Activated CD8-positive, alpha-beta T cell treated with anti-CD3 and anti-CD28 coated beads for 36 hours (primary cell): ENCODE measurements around the gene ATP2A3. TPM values are rescaled to one million over a fixed set of nuclear protein-coding genes. Genes with fewer than 3 reads are reported as not detected.
A peak's percentile ranks its signal among the peaks of the same experiment; 100 is the strongest.

Experiments
- ATAC-seq: fragments of 200-7000 bp; cut with Tn5 transposase; one replicate; pipeline ENCODE4 v1.10.0; 2021; ENCODE audit warnings: mild to moderate bottlenecking, moderate library complexity
- CTCF ChIA-PET: fragments of 350-600 bp; sonication (Branson Sonifier 250); formaldehyde crosslinking; loops from one replicate; lab custom pipeline; 2021; ENCODE audit warnings: antibody characterized with exemption; lab: Charles Lee
- POLR2A ChIA-PET: fragments of 350-600 bp; sonication (Branson Sonifier 250); formaldehyde crosslinking; loops from one replicate; lab custom pipeline; 2021; ENCODE audit warnings: antibody characterized with exemption; lab: Charles Lee
- DNase-seq: peaks from one replicate; pipeline ENCODE4 v3.0.0-alpha.2; 2020
- H3K27ac Mint-ChIP-seq: one replicate; pipeline ENCODE4 v1.8.0; 2021; ENCODE audit warnings: mild to moderate bottlenecking, mixed read lengths
- H3K27me3 Mint-ChIP-seq: one replicate; pipeline ENCODE4 v1.8.0; 2021; ENCODE audit warnings: mixed read lengths
- H3K36me3 Mint-ChIP-seq: one replicate; pipeline ENCODE4 v1.8.0; 2021; ENCODE audit warnings: low read depth, mixed read lengths
- H3K4me1 Mint-ChIP-seq: one replicate; pipeline ENCODE4 v1.8.0; 2021; ENCODE audit warnings: low read depth, mixed read lengths
- H3K4me3 Mint-ChIP-seq: one replicate; pipeline ENCODE4 v1.8.0; 2021; ENCODE audit warnings: mild to moderate bottlenecking, moderate library complexity, mixed read lengths
- H3K9me3 Mint-ChIP-seq: one replicate; pipeline ENCODE4 v1.8.0; 2021; ENCODE audit warnings: mixed read lengths
- intact Hi-C: fragments of 100-400 bp; cut with micrococcal nuclease; formaldehyde crosslinking; loops from one replicate; pipeline ENCODE4 v1.10.0; 2022
- total RNA-seq, 2 experiments: library from RNA; stranded (reverse); gene quantifications; one replicate each; pipeline ENCODE4 v1.2.3, GENCODE V29; 2021
- TF ChIP-seq, protein P1 (sequence below): fragments of 200-600 bp; IDR thresholded peaks from one replicate; pipeline ENCODE4 v1.8.0; 2022; ENCODE audit warnings: antibody characterized with exemption, mild to moderate bottlenecking

The ATP2A3 gene
- total RNA-seq, 2 experiments from 2014 or later, result 113 to 117 TPM

DNA sequence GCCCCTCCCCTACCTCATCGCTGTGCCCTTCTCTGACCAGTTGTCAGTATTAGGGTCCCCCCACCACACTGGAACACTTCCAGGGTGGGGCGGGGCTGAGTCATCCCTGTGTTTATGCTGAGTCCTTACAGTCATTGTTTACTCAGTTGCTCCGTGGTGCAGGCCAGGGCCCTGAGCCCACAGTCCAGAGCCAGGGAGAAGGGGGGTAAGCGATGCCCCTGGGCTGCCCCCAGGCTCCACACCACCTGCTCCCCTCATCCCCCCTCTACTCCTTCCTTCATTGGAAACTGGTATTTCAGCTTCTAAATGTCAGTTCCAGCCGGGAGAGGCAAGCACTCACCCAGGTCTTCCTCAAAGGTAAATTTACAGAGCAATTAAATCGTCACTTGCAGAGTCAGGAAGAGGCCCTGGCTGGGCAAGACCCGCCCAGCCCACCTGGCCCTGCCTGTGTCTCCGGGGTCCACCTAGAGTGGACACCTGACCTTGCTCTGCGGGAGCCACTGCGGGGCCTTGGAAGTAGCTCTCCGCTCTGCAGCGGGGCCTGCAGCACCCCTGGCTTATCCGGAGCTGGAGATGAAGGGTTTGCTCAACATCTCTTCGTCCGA, 4.8 kb downstream of the ATP2A3 start:
- peak; percentile 33 for DNase-seq
- peaks cover 61% of the 10 kb centered on the region for H3K4me1 Mint-ChIP-seq
- TF ChIP-seq, protein P1, sequence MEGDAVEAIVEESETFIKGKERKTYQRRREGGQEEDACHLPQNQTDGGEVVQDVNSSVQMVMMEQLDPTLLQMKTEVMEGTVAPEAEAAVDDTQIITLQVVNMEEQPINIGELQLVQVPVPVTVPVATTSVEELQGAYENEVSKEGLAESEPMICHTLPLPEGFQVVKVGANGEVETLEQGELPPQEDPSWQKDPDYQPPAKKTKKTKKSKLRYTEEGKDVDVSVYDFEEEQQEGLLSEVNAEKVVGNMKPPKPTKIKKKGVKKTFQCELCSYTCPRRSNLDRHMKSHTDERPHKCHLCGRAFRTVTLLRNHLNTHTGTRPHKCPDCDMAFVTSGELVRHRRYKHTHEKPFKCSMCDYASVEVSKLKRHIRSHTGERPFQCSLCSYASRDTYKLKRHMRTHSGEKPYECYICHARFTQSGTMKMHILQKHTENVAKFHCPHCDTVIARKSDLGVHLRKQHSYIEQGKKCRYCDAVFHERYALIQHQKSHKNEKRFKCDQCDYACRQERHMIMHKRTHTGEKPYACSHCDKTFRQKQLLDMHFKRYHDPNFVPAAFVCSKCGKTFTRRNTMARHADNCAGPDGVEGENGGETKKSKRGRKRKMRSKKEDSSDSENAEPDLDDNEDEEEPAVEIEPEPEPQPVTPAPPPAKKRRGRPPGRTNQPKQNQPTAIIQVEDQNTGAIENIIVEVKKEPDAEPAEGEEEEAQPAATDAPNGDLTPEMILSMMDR, result no peak
- ChIA-PET POLR2A (interaction anchor here (0.8 to 1.6 kb wide), 2 partner anchors 34 to 116 kb away, joined by 3 to 4 read pairs; no protein-coding TSS in a partner anchor), CTCF (interaction anchor here (0.7 to 2.8 kb wide), 4 partner anchors 45 to 222 kb away, joined by 4 to 9 read pairs (median 6); partner anchors contain the start of gene NCBP3)
- ATAC-seq, result no peak
- intact Hi-C loops, result no loop called here
- no peaks in the 10 kb centered on the region for H3K27me3 Mint-ChIP-seq
- H3K9me3 Mint-ChIP-seq, result no peaks in the 10 kb centered on the region
- peak overlapping the region; percentile 65 for H3K27ac Mint-ChIP-seq
- no peak overlapping the region for H3K4me3 Mint-ChIP-seq
- H3K36me3 Mint-ChIP-seq, result peaks cover 8% of the 10 kb centered on the region

DNA sequence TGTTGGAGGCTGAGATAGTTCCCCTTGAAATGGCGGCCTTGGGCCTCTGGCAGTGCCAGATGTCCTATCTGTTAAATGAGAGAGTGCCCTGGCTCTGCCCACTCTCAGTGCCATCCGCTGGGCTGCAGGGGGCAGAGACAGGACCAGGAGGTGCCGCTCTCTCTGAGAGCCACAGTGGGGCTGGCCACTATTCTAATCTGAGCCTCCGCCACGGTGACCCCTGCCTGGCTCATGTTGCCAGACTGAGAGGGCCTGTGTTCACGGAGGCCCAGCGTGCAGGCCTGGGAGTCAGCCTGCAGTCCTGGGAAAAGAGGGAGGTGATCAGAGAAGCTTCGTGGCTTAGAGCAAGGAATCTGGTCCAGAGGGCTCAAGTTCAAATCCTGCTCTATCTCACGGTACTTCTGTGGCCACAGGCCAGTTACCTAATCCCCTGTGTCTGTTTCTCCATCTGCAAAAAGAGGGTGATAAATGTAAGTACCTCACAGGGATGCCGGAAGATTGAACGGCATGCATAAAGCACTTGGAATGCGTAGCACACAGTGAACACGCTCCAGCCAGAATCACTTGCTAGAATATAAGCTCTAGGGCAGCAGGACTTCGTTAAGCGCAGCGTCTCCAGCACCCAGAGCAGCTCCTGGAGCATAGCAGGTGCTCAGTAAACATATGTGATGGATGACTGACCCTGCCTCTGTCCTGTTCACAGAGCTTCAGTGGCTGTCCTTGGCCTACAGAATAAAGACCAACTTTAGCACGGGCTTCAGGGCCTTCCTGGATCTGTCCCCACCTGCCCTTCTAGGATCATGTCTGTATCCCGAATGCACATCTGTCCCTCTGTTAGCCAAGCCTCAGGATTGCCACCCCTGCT, 6.3 kb downstream of the ATP2A3 start:
- H3K9me3 Mint-ChIP-seq, result no peaks in the 10 kb centered on the region

DNA sequence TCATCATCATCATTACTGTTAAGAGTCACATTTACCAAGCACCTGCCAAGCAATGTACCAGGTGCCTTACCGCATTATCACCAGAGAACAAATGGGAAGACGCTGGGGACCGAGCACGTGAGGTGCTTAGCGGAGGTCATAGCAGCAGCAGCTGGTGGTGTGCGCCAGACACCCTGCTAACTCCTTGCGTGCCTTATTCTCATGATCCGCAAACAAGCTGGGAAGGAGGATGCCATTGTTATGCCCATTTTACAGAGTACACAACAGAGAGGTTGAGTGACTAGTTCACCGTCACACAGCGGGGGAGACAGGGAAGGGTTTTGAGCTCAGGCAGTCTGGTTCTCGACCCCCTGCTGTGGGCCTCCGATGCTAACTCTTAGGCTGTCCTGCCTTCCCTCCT, 7.3 kb downstream of the ATP2A3 start:
- Mint-ChIP-seq H3K27ac (peak overlapping the region; percentile 72), H3K4me1 (peaks cover 53% of the 10 kb centered on the region), H3K9me3 (no peaks in the 10 kb centered on the region), H3K36me3 (peaks cover 9% of the 10 kb centered on the region), H3K4me3 (no peak overlapping the region), H3K27me3 (no peaks in the 10 kb centered on the region)
- TF ChIP-seq, protein P1, result no peak
- no peak for ATAC-seq
- no peak for DNase-seq
- ChIA-PET CTCF (interaction anchor here (0.8 to 1.5 kb wide), 3 partner anchors 41 to 118 kb away, joined by 3 to 5 read pairs (median 5); partner anchors contain the start of gene P2RX1), POLR2A (interaction anchor here (0.6 to 1.1 kb wide), 5 partner anchors 11 to 297 kb away, joined by 3 read pairs; partner anchors contain the start of gene CAMKK1)
- intact Hi-C loops, result no loop called here

More for the DNA sequence above, 6.3 kb downstream of the ATP2A3 start:
- DNase-seq, result no peak
- CTCF ChIA-PET, result interaction anchor here (0.7 to 1.5 kb wide), 2 partner anchors 8 to 44 kb away, joined by 3 to 5 read pairs; no protein-coding TSS in a partner anchor
- Mint-ChIP-seq H3K27me3 (no peaks in the 10 kb centered on the region), H3K27ac (peak overlapping the region; percentile 72), H3K36me3 (peaks cover 8% of the 10 kb centered on the region), H3K4me3 (no peak overlapping the region), H3K4me1 (peaks cover 61% of the 10 kb centered on the region)
- no peak for ATAC-seq
- POLR2A ChIA-PET, result no interaction called here
- TF ChIP-seq, protein P1, result no peak
- intact Hi-C loops, result no loop called here

DNA sequence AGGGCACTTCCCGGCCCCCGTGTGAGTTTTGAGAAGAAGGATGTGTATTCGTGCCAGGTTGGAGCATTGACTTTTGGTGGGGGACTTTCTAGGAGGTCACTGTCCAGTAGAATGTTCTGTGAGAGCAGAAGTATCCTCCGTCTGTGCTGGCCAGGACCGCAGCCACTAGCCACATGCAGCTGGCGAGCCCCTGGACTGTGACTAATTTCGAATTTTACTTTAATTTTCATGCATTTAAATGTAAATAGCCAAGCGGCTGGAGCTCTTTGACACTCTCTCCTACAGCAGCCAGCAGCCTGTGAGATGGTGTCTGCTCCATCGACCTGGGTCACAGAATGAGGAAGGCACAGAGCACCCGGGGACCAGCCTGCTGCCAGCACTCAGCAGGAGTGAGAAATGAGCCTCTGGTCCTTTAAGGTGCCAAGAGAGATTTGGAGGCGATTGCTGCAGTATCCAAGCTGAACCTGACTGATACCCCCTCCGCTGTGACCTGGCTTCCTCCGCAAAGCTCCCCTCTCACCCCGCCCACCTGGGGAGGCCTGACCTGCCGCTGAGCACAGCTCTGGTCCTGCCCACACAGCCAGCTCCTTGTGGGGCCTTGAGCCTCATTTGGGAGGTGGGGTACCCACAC, 7.8 kb downstream of the ATP2A3 start:
- POLR2A ChIA-PET, result interaction anchor here (0.8 to 1.1 kb wide), 4 partner anchors 10 to 157 kb away, joined by 3 read pairs; partner anchors contain the start of gene CAMKK1
- DNase-seq, result peak; percentile 50
- Mint-ChIP-seq H3K4me1 (peaks cover 48% of the 10 kb centered on the region), H3K9me3 (no peaks in the 10 kb centered on the region), H3K36me3 (peaks cover 9% of the 10 kb centered on the region), H3K27me3 (no peaks in the 10 kb centered on the region), H3K27ac (peak overlapping the region; percentile 72), H3K4me3 (no peak overlapping the region)
- TF ChIP-seq, protein P1, result no peak
- CTCF ChIA-PET, result interaction anchor here (0.8 to 1.5 kb wide), 3 partner anchors 40 to 118 kb away, joined by 3 to 5 read pairs (median 5); partner anchors contain the start of gene P2RX1
- no peak for ATAC-seq
- intact Hi-C loops, result no loop called here
